ENCODE measurements around the gene ENTREP1.

GRCh38 chr9:69322256-69322655 is 2.8 kb upstream of the ENTREP1 start:
- TF ChIP-seq POLR2A (IDR thresholded peaks at IDR 0.05) (no peak), CTCF (IDR thresholded peaks at IDR 0.05) (no peak)
